GM12878 (cell line): ENCODE measurements around the gene NFIL3. TPM values are rescaled to one million over a fixed set of nuclear protein-coding genes. Genes with fewer than 3 reads are reported as not detected.

Experiments
- ATAC-seq: fragments of 200-7000 bp; cut with Tn5 transposase; 3 replicates; pipeline ENCODE4 v1.9.1; 2020; ENCODE audit warnings: mild to moderate bottlenecking, moderate library complexity
- BruUV-seq: library from RNA; stranded (reverse); fragments of 400-500 nt; replicated peaks from 2 replicates; lab custom pipeline; 2021; lab: Mats Ljungman, UMichigan
- CTCF ChIA-PET: fragments of 300-600 bp; sonication (Branson Sonifier 250); formaldehyde crosslinking; extraction: SDS; loops from one replicate; lab custom pipeline; 2021; ENCODE audit warnings: inconsistent platforms; lab: Yijun Ruan, JAX
- POLR2A ChIA-PET: fragments of 350-600 bp; formaldehyde crosslinking; extraction: SDS; loops from one replicate; lab custom pipeline; 2021; ENCODE audit warnings: inconsistent platforms; lab: Charles Lee
- RAD21 ChIA-PET: fragments of 300-600 bp; sonication (Branson Sonifier 250); formaldehyde crosslinking; loops from one replicate; lab custom pipeline; 2023; ENCODE audit warnings: antibody characterized with exemption; ENCODE audit not compliant: unreplicated experiment; lab: Charles Lee
- SMC1A ChIA-PET: fragments of 300-600 bp; sonication (Branson Sonifier 250); formaldehyde crosslinking; loops from one replicate; lab custom pipeline; 2023; ENCODE audit not compliant: unreplicated experiment, uncharacterized antibody; lab: Charles Lee
- DNase-seq: peaks from one replicate; pipeline ENCODE4 v3.0.0-alpha.2; 2011; ENCODE audit warnings: low read depth, low spot score
- FAIRE-seq: peaks from 3 replicates; lab custom pipeline; 2011; peaks lifted over from hg19 to GRCh38; lab: Jason Lieb, UNC
- H2AFZ ChIP-seq: 2 replicates; pipeline ENCODE4 v1.6.0; 2011; ENCODE audit warnings: low read depth, low read length, control low read depth; ENCODE audit not compliant: control insufficient read depth
- H3K27ac ChIP-seq: 2 replicates; pipeline ENCODE4 v1.5.1; 2011; ENCODE audit warnings: control low read depth; ENCODE audit not compliant: control insufficient read depth, insufficient read depth
- H3K27me3 ChIP-seq, 2 experiments: replicated peaks in 1 of 2; 2 replicates each; pipeline versions ENCODE4 v1.6.0 to v1.6.1; 2011; ENCODE audit warnings: low read length in 1 of 2; ENCODE audit not compliant: control insufficient read depth in 2 of 2, insufficient read depth in 2 of 2
- H3K36me3 ChIP-seq, 2 experiments: 2 replicates each; pipeline ENCODE4 v1.5.1; 2011; ENCODE audit warnings: low read length in 1 of 2; ENCODE audit not compliant: control insufficient read depth in 2 of 2, insufficient read depth in 2 of 2
- H3K4me1 ChIP-seq: 2 replicates; pipeline ENCODE4 v1.6.1; 2011; ENCODE audit warnings: mild to moderate bottlenecking, low read length, moderate library complexity, mixed read lengths; ENCODE audit not compliant: control insufficient read depth, insufficient read depth
- H3K4me2 ChIP-seq: 2 replicates; pipeline ENCODE4 v1.6.0; 2011; ENCODE audit warnings: control low read depth; ENCODE audit not compliant: control insufficient read depth, insufficient read depth
- H3K4me3 ChIP-seq: fragments of 200-600 bp; sonication (generic); 2 replicates; pipeline ENCODE4 v1.5.1; 2016
- H3K79me2 ChIP-seq: 2 replicates; pipeline ENCODE4 v1.6.0; 2011; ENCODE audit warnings: low read length; ENCODE audit not compliant: control insufficient read depth, insufficient read depth
- H3K9ac ChIP-seq: 2 replicates; pipeline ENCODE4 v1.8.0; 2011; ENCODE audit warnings: low read length, control low read depth, mixed read lengths; ENCODE audit not compliant: control insufficient read depth, insufficient read depth
- H3K9me3 ChIP-seq: replicated peaks from 3 replicates; pipeline ENCODE4 v1.5.1; 2011; ENCODE audit warnings: mild to moderate bottlenecking, low read length; ENCODE audit not compliant: control insufficient read depth, insufficient read depth
- H4K20me1 ChIP-seq: 2 replicates; pipeline ENCODE4 v1.6.0; 2011; ENCODE audit not compliant: control insufficient read depth, insufficient read depth
- CEBPB ChIP-seq, 2 experiments: fragments of 150-350 bp in 1 of 2; IDR thresholded peaks; 2 replicates each; pipeline ENCODE4 v1.6.1; 2012 to 2014; ENCODE audit warnings: low read depth in 2 of 2, low read length in 2 of 2, borderline replicate concordance in 1 of 2, inconsistent platforms in 1 of 2
- EGR1 ChIP-seq, 2 experiments: IDR thresholded peaks; 1 replicate in 1 of 2; 2 replicates in 1 of 2; pipeline ENCODE4 v1.6.1; 2011 to 2012; ENCODE audit warnings: low read depth in 2 of 2, low read length in 2 of 2, borderline replicate concordance in 1 of 2, mild to moderate bottlenecking in 1 of 2, moderate library complexity in 1 of 2
- MEF2B ChIP-seq: fragments of 450-650 bp; IDR thresholded peaks from 2 replicates; pipeline ENCODE4 v1.6.1; 2018; ENCODE audit warnings: mild to moderate bottlenecking, moderate library complexity; ENCODE audit not compliant: partially characterized antibody, poor library complexity, severe bottlenecking
- MXI1 ChIP-seq: fragments of 150-350 bp; IDR thresholded peaks from 2 replicates; pipeline ENCODE4 v1.6.1; 2011; ENCODE audit warnings: low read depth, mild to moderate bottlenecking, inconsistent platforms, low read length, improper control_type of control experiment
- RAD21 ChIP-seq: IDR thresholded peaks from 2 replicates; pipeline ENCODE4 v1.6.1; 2011; ENCODE audit warnings: mild to moderate bottlenecking, low read depth, low read length, moderate library complexity; ENCODE audit not compliant: insufficient read depth
- RUNX3 ChIP-seq: IDR thresholded peaks from 2 replicates; pipeline ENCODE4 v1.6.1; 2012; ENCODE audit warnings: low read length, inconsistent platforms
- WGBS: methylation state at CpG from one replicate; pipeline ENCODE4 v1.1.6; 2016; ENCODE audit warnings: low lambda C conversion rate; ENCODE audit not compliant: insufficient replicate concordance, insufficient coverage; ENCODE audit errors: missing lambda C conversion rate; 5-methylcytosine and 5-hydroxymethylcytosine counted together
- in situ Hi-C: fragments of 300-500 bp; cut with MboI; formaldehyde crosslinking; loops from 9 replicates; pipeline ENCODE4 v1.14.3; 2018; ENCODE audit warnings: mixed read lengths
- intact Hi-C: fragments of 100-400 bp; cut with micrococcal nuclease; formaldehyde crosslinking; loops from one replicate; pipeline ENCODE4 v1.14.2; 2022; ENCODE audit not compliant: unreplicated experiment
- polyA plus RNA-seq, 11 experiments: library from polyadenylated mRNA; depleted of rRNA in 4 of 11; unstranded in 6 of 11; stranded (reverse) in 5 of 11; fragments of >200 nt; fragmentation: Nextera tagmentation in 4 of 11; fragmentation: Illumina TruSeq in 1 of 11; extraction: Ambion mirVana in 4 of 11; extraction: Trizol in 1 of 11; gene quantifications; 1 replicate in 1 of 11; 2 replicates in 10 of 11; pipeline versions ENCODE4 v1.2.1 to v1.2.3, GENCODE V29; 2011 to 2016; ENCODE audit warnings: inconsistent platforms in 2 of 11, missing spikeins in 2 of 11, low read depth in 1 of 11
- total RNA-seq, 4 experiments: library from RNA; depleted of rRNA in 3 of 4; stranded (reverse); fragments of >200 nt in 3 of 4; fragmentation: Illumina TruSeq in 1 of 4; extraction: Trizol in 1 of 4; gene quantifications; 2 replicates each; pipeline versions ENCODE4 v1.2.1 to v1.2.3, GENCODE V29; 2013 to 2021
- TF ChIP-seq, protein P1 (sequence below): fragments of 450-650 bp; IDR thresholded peaks from 2 replicates; pipeline ENCODE4 v1.6.1; 2017; ENCODE audit warnings: mild to moderate bottlenecking, low read depth, inconsistent platforms; ENCODE audit not compliant: poor library complexity, severe bottlenecking
- TF ChIP-seq, protein P2 (sequence below): fragments of 450-650 bp; IDR thresholded peaks from 2 replicates; pipeline ENCODE4 v1.6.1; 2017; ENCODE audit warnings: low read depth, mild to moderate bottlenecking, moderate library complexity
- TF ChIP-seq, protein P3 (sequence below): IDR thresholded peaks from 2 replicates; pipeline ENCODE4 v1.6.1; 2012; ENCODE audit warnings: low read depth, low read length, improper control_type of control experiment

The NFIL3 gene
- total and polyA plus RNA-seq, 10 of the 15 experiments (the other 5 are each of a cell fraction or from before 2014, with no cell fraction given), result 0.18 to 1.0 (median 0.36) TPM; not detected in 3

DNA sequence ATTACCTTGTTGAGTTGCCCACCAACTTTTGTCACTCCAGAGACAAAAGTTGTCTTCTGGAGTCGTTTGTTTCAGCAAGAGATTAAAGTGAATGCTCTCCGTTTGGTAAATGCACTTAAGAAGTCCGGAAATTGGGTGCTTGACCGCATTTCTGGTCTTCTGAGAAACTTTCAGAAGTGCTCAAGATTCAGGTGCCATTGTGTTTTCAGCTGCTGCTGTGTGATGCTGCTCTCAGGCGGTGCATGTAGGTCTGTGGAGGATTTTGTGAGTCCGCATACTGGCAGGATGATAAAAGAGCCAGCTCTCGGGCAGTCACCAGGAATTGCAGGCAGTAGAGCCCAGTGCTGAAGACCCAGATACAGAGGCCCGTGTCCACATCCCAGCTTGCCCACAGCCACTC, 5.9 kb upstream of the NFIL3 start:
- Histone ChIP-seq H2AFZ (no peak overlapping the region), H3K9ac (no peak overlapping the region), H4K20me1 (no peaks in the 10 kb centered on the region; the same call in 1 of the 2 replicates), H3K4me1 (no peaks in the 10 kb centered on the region; the same call in 1 of the 2 replicates), H3K27me3 (peaks cover 6 to 12% of the 10 kb centered on the region in 2 experiments), H3K9me3 (no peaks in the 10 kb centered on the region), H3K4me2 (no peak overlapping the region), H3K36me3 (no peaks in the 10 kb centered on the region), H3K27ac (no peak overlapping the region), H3K79me2 (no peaks in the 10 kb centered on the region), H3K4me3 (no peak overlapping the region)
- SMC1A ChIA-PET, result interaction anchor here (1.8 kb wide), 1 partner anchor 517 kb away, joined by 3 read pairs; no protein-coding TSS in a partner anchor
- no TSS peak for BruUV-seq
- DNase-seq, result no peak
- intact Hi-C loops (loop anchor here (5.0 to 10.0 kb wide), 3 partner anchors 155 to 392 kb away; no protein-coding TSS in a partner anchor), in situ Hi-C loops (loop anchor here (5.0 kb wide), 2 partner anchors 387 to 512 kb away; no protein-coding TSS in a partner anchor)
- CTCF ChIA-PET, result interaction anchor here (0.8 to 8.8 kb wide), 4 partner anchors 331 to 515 kb away, joined by 3 to 115 read pairs (median 4); no protein-coding TSS in a partner anchor
- WGBS, result 36% methylated on average over 8 of the region's 8 CpGs
- RAD21 ChIA-PET, result interaction anchor here (1.0 kb wide), 1 partner anchor 514 kb away, joined by 8 read pairs; no protein-coding TSS in a partner anchor
- no peak for FAIRE-seq
- peak; percentile 14; the same call in 1 of the 3 replicates for ATAC-seq
- POLR2A ChIA-PET, result interaction anchor here (0.5 kb wide), 1 partner anchor 1861 kb away, joined by 4 read pairs; no protein-coding TSS in a partner anchor
- TF ChIP-seq RAD21 (peak; percentile 16; the same call in 1 of the 2 replicates), CEBPB (IDR thresholded peaks at IDR 0.05; ENCODE audit: borderline replicate concordance in 1 of 2, low read depth in 2 of 2, low read length in 2 of 2) (no peak), MXI1 (no peak), RUNX3 (peak; percentile 28; the same call in 1 of the 2 replicates)

DNA sequence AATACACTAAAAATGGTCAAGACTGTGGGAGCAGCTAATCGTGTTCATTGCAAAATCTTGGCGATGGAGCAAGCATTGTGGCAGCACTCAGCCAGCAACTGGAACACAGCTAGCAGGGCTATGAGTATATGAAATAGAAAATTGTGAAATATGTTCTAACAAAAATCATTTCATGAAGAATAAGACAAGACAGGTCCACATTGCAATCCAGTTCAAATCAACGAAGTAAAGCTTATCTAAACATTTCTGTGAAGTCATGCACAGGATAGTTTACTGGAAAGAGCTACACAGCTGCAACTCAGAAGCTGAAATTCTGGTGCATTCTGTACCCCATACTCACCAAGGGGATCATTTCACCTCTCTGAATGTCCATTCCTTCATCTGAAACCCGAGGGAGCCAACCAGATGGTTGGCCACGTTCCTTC, 5.3 kb upstream of the NFIL3 start:
- in situ Hi-C loops, result loop anchor here (5.0 kb wide), 2 partner anchors 387 to 512 kb away; no protein-coding TSS in a partner anchor
- no TSS peak for BruUV-seq
- SMC1A ChIA-PET, result interaction anchor here (1.2 to 1.8 kb wide), 3 partner anchors 339 to 517 kb away, joined by 3 to 4 read pairs (median 3); no protein-coding TSS in a partner anchor

More for the DNA sequence above, 5.3 kb upstream of the NFIL3 start:
- RAD21 ChIA-PET, result interaction anchor here (1.0 kb wide), 1 partner anchor 513 kb away, joined by 8 read pairs; no protein-coding TSS in a partner anchor
- no peaks in the 10 kb centered on the region for H3K9me3 ChIP-seq
- peaks cover 7 to 13% of the 10 kb centered on the region in 2 experiments for H3K27me3 ChIP-seq
- POLR2A ChIA-PET, result interaction anchor here (0.5 kb wide), 1 partner anchor 1861 kb away, joined by 4 read pairs; no protein-coding TSS in a partner anchor
- H4K20me1 ChIP-seq, result no peaks in the 10 kb centered on the region; the same call in 1 of the 2 replicates
- H3K9ac ChIP-seq, result no peak overlapping the region
- 8% methylated on average over 5 of the region's 5 CpGs for whole genome bisulfite sequencing
- TF ChIP-seq MEF2B (no peak), EGR1 (IDR thresholded peaks at IDR 0.05; ENCODE audit: borderline replicate concordance in 1 of 2, low read depth in 2 of 2, low read length in 2 of 2) (no peak)
- TF ChIP-seq, protein P1, sequence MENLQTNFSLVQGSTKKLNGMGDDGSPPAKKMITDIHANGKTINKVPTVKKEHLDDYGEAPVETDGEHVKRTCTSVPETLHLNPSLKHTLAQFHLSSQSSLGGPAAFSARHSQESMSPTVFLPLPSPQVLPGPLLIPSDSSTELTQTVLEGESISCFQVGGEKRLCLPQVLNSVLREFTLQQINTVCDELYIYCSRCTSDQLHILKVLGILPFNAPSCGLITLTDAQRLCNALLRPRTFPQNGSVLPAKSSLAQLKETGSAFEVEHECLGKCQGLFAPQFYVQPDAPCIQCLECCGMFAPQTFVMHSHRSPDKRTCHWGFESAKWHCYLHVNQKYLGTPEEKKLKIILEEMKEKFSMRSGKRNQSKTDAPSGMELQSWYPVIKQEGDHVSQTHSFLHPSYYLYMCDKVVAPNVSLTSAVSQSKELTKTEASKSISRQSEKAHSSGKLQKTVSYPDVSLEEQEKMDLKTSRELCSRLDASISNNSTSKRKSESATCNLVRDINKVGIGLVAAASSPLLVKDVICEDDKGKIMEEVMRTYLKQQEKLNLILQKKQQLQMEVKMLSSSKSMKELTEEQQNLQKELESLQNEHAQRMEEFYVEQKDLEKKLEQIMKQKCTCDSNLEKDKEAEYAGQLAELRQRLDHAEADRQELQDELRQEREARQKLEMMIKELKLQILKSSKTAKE, result no peak
- TF ChIP-seq, protein P2, sequence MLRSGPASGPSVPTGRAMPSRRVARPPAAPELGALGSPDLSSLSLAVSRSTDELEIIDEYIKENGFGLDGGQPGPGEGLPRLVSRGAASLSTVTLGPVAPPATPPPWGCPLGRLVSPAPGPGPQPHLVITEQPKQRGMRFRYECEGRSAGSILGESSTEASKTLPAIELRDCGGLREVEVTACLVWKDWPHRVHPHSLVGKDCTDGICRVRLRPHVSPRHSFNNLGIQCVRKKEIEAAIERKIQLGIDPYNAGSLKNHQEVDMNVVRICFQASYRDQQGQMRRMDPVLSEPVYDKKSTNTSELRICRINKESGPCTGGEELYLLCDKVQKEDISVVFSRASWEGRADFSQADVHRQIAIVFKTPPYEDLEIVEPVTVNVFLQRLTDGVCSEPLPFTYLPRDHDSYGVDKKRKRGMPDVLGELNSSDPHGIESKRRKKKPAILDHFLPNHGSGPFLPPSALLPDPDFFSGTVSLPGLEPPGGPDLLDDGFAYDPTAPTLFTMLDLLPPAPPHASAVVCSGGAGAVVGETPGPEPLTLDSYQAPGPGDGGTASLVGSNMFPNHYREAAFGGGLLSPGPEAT, result no peak
- TF ChIP-seq, protein P3, sequence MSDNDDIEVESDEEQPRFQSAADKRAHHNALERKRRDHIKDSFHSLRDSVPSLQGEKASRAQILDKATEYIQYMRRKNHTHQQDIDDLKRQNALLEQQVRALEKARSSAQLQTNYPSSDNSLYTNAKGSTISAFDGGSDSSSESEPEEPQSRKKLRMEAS, result no peak
- TF ChIP-seq, all 136 proteins: peak for 0
- Histone ChIP-seq H3K4me3 (no peak overlapping the region), H3K27ac (no peak overlapping the region), H3K36me3 (no peaks in the 10 kb centered on the region), H2AFZ (no peak overlapping the region), H3K79me2 (no peaks in the 10 kb centered on the region), H3K4me1 (no peaks in the 10 kb centered on the region; the same call in 1 of the 2 replicates), H3K4me2 (no peak overlapping the region)
- intact Hi-C loops, result loop anchor here (5.0 to 10.0 kb wide), 3 partner anchors 154 to 392 kb away; no protein-coding TSS in a partner anchor
- no peak for FAIRE-seq
- no peak for ATAC-seq
- CTCF ChIA-PET, result interaction anchor here (0.6 to 8.8 kb wide), 4 partner anchors 298 to 514 kb away, joined by 3 to 115 read pairs (median 4); no protein-coding TSS in a partner anchor
- DNase-seq, result no peak
